HepG2 (cell line): ENCODE data around the gene LCE1B. TPM values are rescaled to one million over a fixed set of nuclear protein-coding genes. Genes with fewer than 3 reads are reported as not detected.

ENCODE experiments used
- polyA plus RNA-seq, 8 experiments: library from polyadenylated mRNA; depleted of rRNA in 3 of 8; stranded (reverse) in 7 of 8; unstranded in 1 of 8; fragments of >200 nt; fragmentation: Illumina TruSeq in 4 of 8; extraction: Trizol in 4 of 8; gene quantifications; 2 replicates each; pipeline versions ENCODE4 v1.2.1 to v1.2.3, GENCODE V29; 2011 to 2016; ENCODE audit warnings: low read depth in 4 of 8, missing spikeins in 1 of 8, mixed read lengths in 1 of 8; ENCODE audit not compliant: insufficient read depth in 1 of 8
- total RNA-seq, 5 experiments: library from RNA; depleted of rRNA; stranded (reverse); fragments of >200 nt; fragmentation: Illumina TruSeq; extraction: Trizol; gene quantifications; 2 replicates each; pipeline ENCODE4 v1.2.3, GENCODE V29; 2016; ENCODE audit warnings: low read depth in 1 of 5

LCE1B gene
- total and polyA plus RNA-seq, 2 of the 13 experiments (the other 11 are each of a cell fraction or from before 2014, with no cell fraction given) = not detected

Other genes starting within 250 kb of the LCE1B start
- not detected in 2 replicates for gene LCE3E, start 245.2 kb upstream of the LCE1B start, total RNA-seq (2016; rRNA removed; fragmentation: Illumina TruSeq; extraction: Trizol)
- not detected in 2 replicates for gene LCE3E, start 245.2 kb upstream of the LCE1B start, polyA plus RNA-seq (2011; rRNA removed)
- not detected in 2 replicates for gene LCE3D, start 231.5 kb upstream of the LCE1B start, total RNA-seq (2016; rRNA removed; fragmentation: Illumina TruSeq; extraction: Trizol)
- not detected in 2 replicates for gene LCE3D, start 231.5 kb upstream of the LCE1B start, polyA plus RNA-seq (2011; rRNA removed)
- gene LCE3C, start 211.7 kb upstream of the LCE1B start, total RNA-seq (2016; rRNA removed; fragmentation: Illumina TruSeq; extraction: Trizol) = not detected in 2 replicates
- gene LCE3C, start 211.7 kb upstream of the LCE1B start, polyA plus RNA-seq (2011; rRNA removed) = not detected in 2 replicates
- not detected in 2 replicates for gene LCE3B, start 198.2 kb upstream of the LCE1B start, total RNA-seq (2016; rRNA removed; fragmentation: Illumina TruSeq; extraction: Trizol)
- not detected in 2 replicates for gene LCE3B, start 198.2 kb upstream of the LCE1B start, polyA plus RNA-seq (2011; rRNA removed)
- not detected in 2 replicates for gene LCE3A, start 188.9 kb upstream of the LCE1B start, total RNA-seq (2016; rRNA removed; fragmentation: Illumina TruSeq; extraction: Trizol)
- not detected in 2 replicates for gene LCE3A, start 188.9 kb upstream of the LCE1B start, polyA plus RNA-seq (2011; rRNA removed)
- gene LCE2D, start 148.6 kb upstream of the LCE1B start, total RNA-seq (2016; rRNA removed; fragmentation: Illumina TruSeq; extraction: Trizol) = not detected in 2 replicates
- gene LCE2D, start 148.6 kb upstream of the LCE1B start, polyA plus RNA-seq (2011; rRNA removed) = not detected in 2 replicates
- gene LCE2C, start 136.7 kb upstream of the LCE1B start, total RNA-seq (2016; rRNA removed; fragmentation: Illumina TruSeq; extraction: Trizol) = not detected in 2 replicates
- gene LCE2C, start 136.7 kb upstream of the LCE1B start, polyA plus RNA-seq (2011; rRNA removed) = not detected in 2 replicates
- gene LCE2B, start 125.8 kb upstream of the LCE1B start, total RNA-seq (2016; rRNA removed; fragmentation: Illumina TruSeq; extraction: Trizol) = not detected in 2 replicates
- gene LCE2B, start 125.8 kb upstream of the LCE1B start, polyA plus RNA-seq (2011; rRNA removed) = not detected in 2 replicates
- not detected in 2 replicates for gene LCE2A, start 113.6 kb upstream of the LCE1B start, total RNA-seq (2016; rRNA removed; fragmentation: Illumina TruSeq; extraction: Trizol)
- not detected in 2 replicates for gene LCE2A, start 113.6 kb upstream of the LCE1B start, polyA plus RNA-seq (2011; rRNA removed)
- gene LCE4A, start 103.8 kb upstream of the LCE1B start, total RNA-seq (2016; rRNA removed; fragmentation: Illumina TruSeq; extraction: Trizol) = not detected in 2 replicates
- not detected in 2 replicates for gene LCE4A, start 103.8 kb upstream of the LCE1B start, polyA plus RNA-seq (2011; rRNA removed)
- not detected in 2 replicates for gene KPRP, start 53.9 kb upstream of the LCE1B start, total RNA-seq (2016; rRNA removed; fragmentation: Illumina TruSeq; extraction: Trizol)
- gene KPRP, start 53.9 kb upstream of the LCE1B start, polyA plus RNA-seq (2011; rRNA removed) = not detected in 2 replicates
- gene LCE1F, start 36.8 kb upstream of the LCE1B start, total RNA-seq (2016; rRNA removed; fragmentation: Illumina TruSeq; extraction: Trizol) = not detected in 2 replicates
- not detected in 2 replicates for gene LCE1F, start 36.8 kb upstream of the LCE1B start, polyA plus RNA-seq (2011; rRNA removed)
- gene LCE1E, start 25.7 kb upstream of the LCE1B start, total RNA-seq (2016; rRNA removed; fragmentation: Illumina TruSeq; extraction: Trizol) = not detected in 2 replicates
- 0.12 TPM in 2 replicates for gene LCE1E, start 25.7 kb upstream of the LCE1B start, polyA plus RNA-seq (2011; rRNA removed)
- not detected in 2 replicates for gene LCE1D, start 15.2 kb upstream of the LCE1B start, total RNA-seq (2016; rRNA removed; fragmentation: Illumina TruSeq; extraction: Trizol)
- gene LCE1D, start 15.2 kb upstream of the LCE1B start, polyA plus RNA-seq (2011; rRNA removed) = not detected in 2 replicates
- not detected in 2 replicates for gene LCE1C, start 5.3 kb upstream of the LCE1B start, total RNA-seq (2016; rRNA removed; fragmentation: Illumina TruSeq; extraction: Trizol)
- gene LCE1C, start 5.3 kb upstream of the LCE1B start, polyA plus RNA-seq (2011; rRNA removed) = not detected in 2 replicates
- gene LCE1A, start 15.5 kb downstream of the LCE1B start, total RNA-seq (2016; rRNA removed; fragmentation: Illumina TruSeq; extraction: Trizol) = not detected in 2 replicates
- not detected in 2 replicates for gene LCE1A, start 15.5 kb downstream of the LCE1B start, polyA plus RNA-seq (2011; rRNA removed)
- gene LCE6A, start 30.9 kb downstream of the LCE1B start, total RNA-seq (2016; rRNA removed; fragmentation: Illumina TruSeq; extraction: Trizol) = not detected in 2 replicates
- not detected in 2 replicates for gene LCE6A, start 30.9 kb downstream of the LCE1B start, polyA plus RNA-seq (2011; rRNA removed)
- not detected in 2 replicates for gene LCE7A, start 48.0 kb downstream of the LCE1B start, total RNA-seq (2016; rRNA removed; fragmentation: Illumina TruSeq; extraction: Trizol)
- not detected in 2 replicates for gene LCE7A, start 48.0 kb downstream of the LCE1B start, polyA plus RNA-seq (2011; rRNA removed)
- gene SMCP, start 66.4 kb downstream of the LCE1B start, total RNA-seq (2016; rRNA removed; fragmentation: Illumina TruSeq; extraction: Trizol) = not detected in 2 replicates
- not detected in 2 replicates for gene SMCP, start 66.4 kb downstream of the LCE1B start, polyA plus RNA-seq (2011; rRNA removed)
- gene IVL, start 96.6 kb downstream of the LCE1B start, total RNA-seq (2016; rRNA removed; fragmentation: Illumina TruSeq; extraction: Trizol) = not detected in 2 replicates
- gene IVL, start 96.6 kb downstream of the LCE1B start, polyA plus RNA-seq (2011; rRNA removed) = not detected in 2 replicates
- not detected in 2 replicates for gene SPRR5, start 135.2 kb downstream of the LCE1B start, total RNA-seq (2016; rRNA removed; fragmentation: Illumina TruSeq; extraction: Trizol)
- not detected in 2 replicates for gene SPRR5, start 135.2 kb downstream of the LCE1B start, polyA plus RNA-seq (2011; rRNA removed)
- gene SPRR4, start 158.7 kb downstream of the LCE1B start, total RNA-seq (2016; rRNA removed; fragmentation: Illumina TruSeq; extraction: Trizol) = not detected in 2 replicates
- not detected in 2 replicates for gene SPRR4, start 158.7 kb downstream of the LCE1B start, polyA plus RNA-seq (2011; rRNA removed)
- gene SPRR1A, start 172.1 kb downstream of the LCE1B start, total RNA-seq (2016; rRNA removed; fragmentation: Illumina TruSeq; extraction: Trizol) = not detected in 2 replicates
- gene SPRR1A, start 172.1 kb downstream of the LCE1B start, polyA plus RNA-seq (2011; rRNA removed) = not detected in 2 replicates
- gene SPRR3, start 189.8 kb downstream of the LCE1B start, total RNA-seq (2016; rRNA removed; fragmentation: Illumina TruSeq; extraction: Trizol) = not detected in 2 replicates
- not detected in 2 replicates for gene SPRR3, start 189.8 kb downstream of the LCE1B start, polyA plus RNA-seq (2011; rRNA removed)
- gene SPRR1B, start 219.2 kb downstream of the LCE1B start, total RNA-seq (2016; rRNA removed; fragmentation: Illumina TruSeq; extraction: Trizol) = not detected in 2 replicates
- gene SPRR1B, start 219.2 kb downstream of the LCE1B start, polyA plus RNA-seq (2011; rRNA removed) = not detected in 2 replicates
- gene SPRR2D, start 229.1 kb downstream of the LCE1B start, total RNA-seq (2016; rRNA removed; fragmentation: Illumina TruSeq; extraction: Trizol) = not detected in 2 replicates
- gene SPRR2D, start 229.1 kb downstream of the LCE1B start, polyA plus RNA-seq (2011; rRNA removed) = not detected in 2 replicates
- not detected in 2 replicates for gene SPRR2A, start 245.5 kb downstream of the LCE1B start, total RNA-seq (2016; rRNA removed; fragmentation: Illumina TruSeq; extraction: Trizol)
- gene SPRR2A, start 245.5 kb downstream of the LCE1B start, polyA plus RNA-seq (2011; rRNA removed) = not detected in 2 replicates